Central memory CD8-positive, alpha-beta T cell (primary cell): Measurements from ENCODE around the gene STAT5B.
"Not testable (repeated sequence)": the region's sequence is repeated elsewhere in the genome, so short reads cannot be mapped to it uniquely, and the experiment has no call there.

Experiments used
- ATAC-seq: fragments of 150-1000 bp; cut with Tn5 transposase; replicated peaks from 2 replicates; pipeline ENCODE4 v1.10.0; 2022; ENCODE audit warnings: mild to moderate bottlenecking, moderate FRiP score, moderate number of reproducible peaks; ENCODE audit not compliant: poor library complexity, severe bottlenecking; ENCODE audit errors: extremely low read depth
- DNase-seq, 2 donors: peaks; one replicate each; pipeline ENCODE4 v3.0.0; 2021; ENCODE audit warnings: low spot score in 2 of 2
- H3K27ac Mint-ChIP-seq: one replicate; pipeline ENCODE4 v1.8.0; 2022; ENCODE audit warnings: low read depth, mild to moderate bottlenecking, moderate library complexity, mixed read lengths
- H3K27me3 Mint-ChIP-seq: one replicate; pipeline ENCODE4 v1.8.0; 2022; ENCODE audit warnings: mixed read lengths
- H3K36me3 Mint-ChIP-seq: one replicate; pipeline ENCODE4 v1.8.0; 2022; ENCODE audit warnings: mild to moderate bottlenecking, moderate library complexity, mixed read lengths; ENCODE audit not compliant: insufficient read depth
- H3K4me1 Mint-ChIP-seq: one replicate; pipeline ENCODE4 v1.8.0; 2022; ENCODE audit warnings: mixed read lengths
- H3K4me3 Mint-ChIP-seq: one replicate; pipeline ENCODE4 v1.8.0; 2022; ENCODE audit warnings: mild to moderate bottlenecking, moderate library complexity, mixed read lengths
- H3K9me3 Mint-ChIP-seq: one replicate; pipeline ENCODE4 v1.8.0; 2022; ENCODE audit warnings: mixed read lengths

The STAT5B gene

DNA sequence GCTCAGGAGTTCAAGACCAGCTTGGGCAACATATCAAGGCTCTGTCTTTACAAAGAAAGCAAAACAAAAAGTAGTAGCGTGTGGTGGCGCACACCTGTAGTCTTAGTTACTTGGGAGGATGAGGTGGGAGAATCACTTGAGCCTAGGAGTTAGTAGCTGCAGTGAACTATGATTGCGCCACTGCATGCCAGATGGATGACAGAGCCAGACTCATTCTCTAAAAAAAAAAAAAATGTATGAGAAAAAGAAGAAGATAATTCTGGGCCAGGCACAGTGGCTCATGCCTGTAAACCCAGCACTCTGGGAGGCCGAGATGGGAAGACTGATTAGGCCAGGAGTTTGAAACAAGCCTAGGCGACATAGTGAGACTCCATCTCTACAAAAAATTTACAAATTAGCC is 28.5 kb downstream of the STAT5B start:
- Mint-ChIP-seq H3K36me3 (peaks cover 17% of the 10 kb centered on the region), H3K27ac (peak overlapping the region; percentile 98), H3K9me3 (no peaks in the 10 kb centered on the region), H3K27me3 (no peaks in the 10 kb centered on the region), H3K4me3 (peak overlapping the region; percentile 83), H3K4me1 (peaks cover 53% of the 10 kb centered on the region)
- DNase-seq (no peak), ATAC-seq (no peak)

- peak overlapping the region; percentile 98 for H3K27ac Mint-ChIP-seq
- H3K4me3 Mint-ChIP-seq, result peak overlapping the region; percentile 83
- no peaks in the 10 kb centered on the region for H3K9me3 Mint-ChIP-seq
- H3K36me3 Mint-ChIP-seq, result peaks cover 19% of the 10 kb centered on the region
- ATAC-seq (no peak), DNase-seq (no peak)
- peaks cover 56% of the 10 kb centered on the region for H3K4me1 Mint-ChIP-seq
- no peaks in the 10 kb centered on the region for H3K27me3 Mint-ChIP-seq
Observed at GRCh38 chr17:42246515-42246914, 29.7 kb downstream of the STAT5B start.

- not testable (repeated sequence) for H3K9me3 Mint-ChIP-seq, H3K4me3 Mint-ChIP-seq, ATAC-seq, DNase-seq, H3K27me3 Mint-ChIP-seq, H3K27ac Mint-ChIP-seq
- peaks cover 61% of the 10 kb centered on the region for H3K4me1 Mint-ChIP-seq
- H3K36me3 Mint-ChIP-seq, result peaks cover 19% of the 10 kb centered on the region
Observed at GRCh38 chr17:42245183-42245582, 31.0 kb downstream of the STAT5B start.

DNA sequence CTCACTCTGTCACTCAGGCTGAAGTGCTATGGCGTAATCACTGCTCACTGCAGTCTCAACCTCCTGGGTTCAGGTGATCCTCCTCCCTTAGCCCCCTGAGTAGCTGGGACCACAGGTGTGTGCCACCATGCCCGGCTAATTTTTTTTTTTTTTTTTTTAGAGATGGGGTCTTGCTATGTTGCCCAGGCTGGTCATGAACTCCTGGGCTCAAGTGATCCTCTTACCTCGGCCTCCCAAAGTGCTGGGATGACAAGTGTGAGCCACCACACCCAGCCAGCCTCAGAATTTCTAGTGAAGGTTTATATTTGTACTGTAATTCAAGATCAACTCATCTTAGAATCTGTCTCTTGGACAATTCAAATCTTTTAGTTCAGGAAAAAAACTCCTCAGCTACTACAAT is 32.1 kb downstream of the STAT5B start:
- not testable (repeated sequence) for H3K4me3 Mint-ChIP-seq, ATAC-seq, DNase-seq, H3K9me3 Mint-ChIP-seq, H3K27me3 Mint-ChIP-seq
- peaks cover 11% of the 10 kb centered on the region for H3K36me3 Mint-ChIP-seq
- peak overlapping the region; percentile 22 for H3K27ac Mint-ChIP-seq
- peaks cover 55% of the 10 kb centered on the region for H3K4me1 Mint-ChIP-seq

DNA sequence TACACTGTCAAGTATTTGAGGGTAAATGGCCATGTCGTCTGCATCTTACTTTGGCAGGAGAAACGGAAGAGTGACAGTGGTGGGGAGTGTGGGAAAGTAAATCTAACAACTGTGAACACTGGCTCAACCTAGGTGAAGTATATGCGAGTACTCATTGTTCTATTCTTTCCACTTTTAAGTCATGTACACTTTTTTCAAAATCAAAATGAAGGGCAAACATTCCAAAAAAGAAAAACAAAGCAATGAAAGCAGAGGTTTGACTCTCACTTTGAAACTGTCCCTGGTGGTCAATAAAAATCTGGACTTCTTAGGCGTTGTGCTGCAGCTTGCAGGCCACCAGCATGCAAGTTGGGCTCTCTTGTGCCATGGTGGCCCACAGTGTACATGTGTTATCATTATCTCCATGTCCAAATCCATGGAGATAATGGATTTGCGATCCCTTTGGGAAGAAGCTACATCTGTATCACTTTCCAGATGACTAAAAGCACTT is 32.7 kb downstream of the STAT5B start:
- H3K27me3 Mint-ChIP-seq, result no peaks in the 10 kb centered on the region
- DNase-seq (no peak), ATAC-seq (no peak)
- no peaks in the 10 kb centered on the region for H3K9me3 Mint-ChIP-seq
- H3K36me3 Mint-ChIP-seq, result peaks cover 7% of the 10 kb centered on the region
- H3K4me3 Mint-ChIP-seq, result no peak overlapping the region
- H3K4me1 Mint-ChIP-seq, result peaks cover 54% of the 10 kb centered on the region
- no peak overlapping the region for H3K27ac Mint-ChIP-seq

GRCh38 chr17:42241871-42242270 is 34.3 kb downstream of the STAT5B start:
- DNase-seq (no peak), ATAC-seq (no peak)
- Mint-ChIP-seq H3K27ac (peak overlapping the region; percentile 51), H3K4me1 (peaks cover 42% of the 10 kb centered on the region), H3K27me3 (no peaks in the 10 kb centered on the region), H3K4me3 (no peak overlapping the region), H3K36me3 (peaks cover 4% of the 10 kb centered on the region), H3K9me3 (no peaks in the 10 kb centered on the region)

DNA sequence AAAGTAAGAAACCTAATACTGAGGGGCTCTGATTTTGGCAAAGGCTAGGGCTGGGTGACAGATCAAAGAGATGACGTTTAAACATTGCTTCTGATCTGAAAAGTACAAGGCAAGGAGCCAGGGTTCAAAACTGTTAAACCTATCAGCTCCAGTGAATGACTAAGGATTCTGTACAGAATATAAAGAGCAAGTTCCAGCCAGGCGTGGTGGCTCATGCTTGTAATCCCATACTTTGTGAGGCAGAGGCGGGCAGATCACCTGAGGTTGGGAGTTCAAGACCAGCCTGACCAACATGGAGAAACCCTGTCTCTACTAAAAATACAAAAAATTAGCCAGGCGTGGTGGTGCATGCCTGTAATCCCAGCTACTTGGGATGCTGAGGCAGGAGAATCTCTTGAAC is 35.3 kb downstream of the STAT5B start:
- H3K4me3 Mint-ChIP-seq, ATAC-seq, H3K27me3 Mint-ChIP-seq, H3K9me3 Mint-ChIP-seq, DNase-seq, H3K36me3 Mint-ChIP-seq: not testable (repeated sequence)
- Mint-ChIP-seq H3K4me1 (peaks cover 40% of the 10 kb centered on the region), H3K27ac (peak overlapping the region; percentile 61)

DNA sequence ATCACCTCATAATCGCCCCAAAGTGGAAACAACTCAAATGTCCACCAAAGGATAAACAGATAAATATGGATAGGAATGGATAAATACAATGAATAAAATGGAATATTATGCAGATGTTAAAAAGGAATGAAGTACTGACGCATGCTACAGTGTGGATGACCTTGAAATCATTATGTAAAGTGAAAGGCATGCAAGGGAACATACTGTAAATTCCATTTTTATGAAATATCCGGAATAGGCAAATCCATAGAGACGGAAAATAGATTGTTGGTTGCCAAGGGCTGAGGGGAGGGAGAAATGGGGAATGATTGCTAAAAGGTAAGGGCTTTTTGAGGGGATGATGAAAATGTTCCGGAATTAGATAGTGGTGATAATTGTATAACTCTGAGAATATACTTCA is 36.0 kb downstream of the STAT5B start:
- H3K4me3 Mint-ChIP-seq, result no peak overlapping the region
- no peak for DNase-seq
- no peak for ATAC-seq
- no peaks in the 10 kb centered on the region for H3K9me3 Mint-ChIP-seq
- H3K36me3 Mint-ChIP-seq, result peaks cover 7% of the 10 kb centered on the region
- peak overlapping the region; percentile 61 for H3K27ac Mint-ChIP-seq
- no peaks in the 10 kb centered on the region for H3K27me3 Mint-ChIP-seq
- peaks cover 36% of the 10 kb centered on the region for H3K4me1 Mint-ChIP-seq

DNA sequence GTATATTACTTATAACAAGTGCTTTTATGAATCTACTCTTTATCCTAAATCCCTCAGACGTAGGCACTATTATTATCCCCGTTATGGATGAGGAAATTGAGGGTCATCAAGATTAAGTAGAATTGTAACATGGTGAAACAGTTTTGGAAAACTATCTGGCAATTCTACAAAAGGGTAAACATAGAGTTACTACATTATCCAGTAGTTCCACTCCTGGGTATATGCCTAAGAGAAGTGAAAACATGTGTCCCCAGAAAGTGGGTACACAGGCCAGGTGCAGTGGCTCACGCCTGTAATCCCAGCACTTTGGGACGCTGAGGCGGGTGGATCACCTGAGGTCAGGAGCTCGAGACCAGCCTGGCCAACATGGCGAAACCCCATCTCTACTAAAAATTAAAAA is 36.6 kb downstream of the STAT5B start:
- H3K4me3 Mint-ChIP-seq, H3K9me3 Mint-ChIP-seq, H3K27me3 Mint-ChIP-seq, H3K36me3 Mint-ChIP-seq, ATAC-seq, DNase-seq: not testable (repeated sequence)
- Mint-ChIP-seq H3K27ac (peak overlapping the region; percentile 61), H3K4me1 (peaks cover 40% of the 10 kb centered on the region)

GRCh38 chr17:42236760-42237159 is 39.4 kb downstream of the STAT5B start:
- peaks cover 5% of the 10 kb centered on the region for H3K36me3 Mint-ChIP-seq
- no peak for DNase-seq
- H3K27me3 Mint-ChIP-seq, result no peaks in the 10 kb centered on the region
- no peak overlapping the region for H3K4me3 Mint-ChIP-seq
- peaks cover 45% of the 10 kb centered on the region for H3K4me1 Mint-ChIP-seq
- no peak overlapping the region for H3K27ac Mint-ChIP-seq
- H3K9me3 Mint-ChIP-seq, result no peaks in the 10 kb centered on the region
- ATAC-seq, result no peak

DNA sequence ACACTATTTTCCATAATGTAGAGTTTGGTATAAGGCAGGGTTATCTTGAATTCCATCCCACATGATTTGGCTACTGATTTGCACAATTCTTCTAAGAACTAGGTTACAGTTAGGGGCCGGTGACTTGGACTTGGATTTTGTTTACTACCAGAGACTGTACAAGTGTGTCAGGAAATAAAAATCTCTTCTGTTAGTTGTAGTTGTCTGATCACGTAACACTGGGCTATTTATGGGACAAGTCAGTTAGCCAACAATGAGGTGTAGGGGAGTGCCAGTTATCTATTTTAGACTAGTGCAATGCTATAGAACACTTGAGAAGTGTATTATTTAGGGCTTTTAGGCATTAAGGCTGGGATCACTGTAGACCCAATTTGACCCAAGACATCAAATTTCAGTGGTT is 42.2 kb downstream of the STAT5B start:
- no peak for DNase-seq
- Mint-ChIP-seq H3K4me1 (peaks cover 40% of the 10 kb centered on the region), H3K27me3 (no peaks in the 10 kb centered on the region), H3K4me3 (no peak overlapping the region), H3K9me3 (no peaks in the 10 kb centered on the region), H3K36me3 (peaks cover 13% of the 10 kb centered on the region), H3K27ac (no peak overlapping the region)
- ATAC-seq, result no peak

DNA sequence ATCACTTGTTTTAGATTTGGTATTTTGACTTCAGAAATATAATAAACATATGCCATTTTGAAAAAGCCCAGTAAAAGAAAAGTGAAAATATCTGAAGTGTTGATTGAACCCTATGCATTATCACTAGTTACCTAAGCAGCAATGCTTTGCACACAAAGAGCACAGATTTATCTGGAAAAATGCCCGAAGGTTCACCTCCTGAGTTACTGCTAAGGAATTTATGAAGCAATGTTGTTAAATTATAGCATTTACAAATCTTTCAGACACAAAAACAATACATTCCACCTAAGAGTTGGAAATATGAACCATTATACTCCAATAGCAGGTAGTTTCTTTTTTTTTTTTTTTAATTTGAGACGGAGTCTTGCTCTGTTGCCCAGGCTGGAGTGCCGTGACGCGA is 43.0 kb downstream of the STAT5B start:
- H3K27ac Mint-ChIP-seq, result no peak overlapping the region
- H3K36me3 Mint-ChIP-seq, result peaks cover 13% of the 10 kb centered on the region
- no peak for ATAC-seq
- H3K4me3 Mint-ChIP-seq, result no peak overlapping the region
- DNase-seq, result no peak
- H3K4me1 Mint-ChIP-seq, result peaks cover 34% of the 10 kb centered on the region
- H3K27me3 Mint-ChIP-seq, result no peaks in the 10 kb centered on the region
- H3K9me3 Mint-ChIP-seq, result no peaks in the 10 kb centered on the region

- H3K4me3 Mint-ChIP-seq, result no peak overlapping the region
- H3K9me3 Mint-ChIP-seq, result no peaks in the 10 kb centered on the region
- no peaks in the 10 kb centered on the region for H3K27me3 Mint-ChIP-seq
- ATAC-seq (no peak), DNase-seq (no peak)
- peaks cover 29% of the 10 kb centered on the region for H3K4me1 Mint-ChIP-seq
- peaks cover 19% of the 10 kb centered on the region for H3K36me3 Mint-ChIP-seq
- H3K27ac Mint-ChIP-seq, result peak overlapping the region; percentile 59
Observed at GRCh38 chr17:42230225-42230624, 46.0 kb downstream of the STAT5B start.
